Psoas muscle (tissue), 8 donors: ENCODE results near the gene MEMO1. TPM values are rescaled to one million over a fixed set of nuclear protein-coding genes. Genes with fewer than 3 reads are reported as not detected.

Source experiments
- ATAC-seq, 4 donors: fragments of 200-7000 bp; cut with Tn5 transposase; one replicate each; pipeline ENCODE4 v1.9.1; 2020; ENCODE audit warnings: moderate library complexity in 3 of 4, mild to moderate bottlenecking in 2 of 4
- DNase-seq, 2 donors: peaks; one replicate each; pipeline ENCODE4 v3.0.0-alpha.2; 2020
- H3K27ac ChIP-seq: fragments of 200-600 bp; one replicate; pipeline ENCODE4 v1.8.0; 2022
- H3K27me3 ChIP-seq, 3 donors: fragments of 200-600 bp in 1 of 3; one replicate each; pipeline versions ENCODE4 v1.6.1 to v1.8.0; 2013 to 2022; ENCODE audit warnings: low read length in 2 of 3, mild to moderate bottlenecking in 2 of 3, moderate library complexity in 1 of 3; ENCODE audit not compliant: insufficient read depth in 3 of 3
- H3K36me3 ChIP-seq, 2 donors: fragments of 200-600 bp in 1 of 2; one replicate each; pipeline versions ENCODE4 v1.6.1 to v1.8.0; 2013 to 2022; ENCODE audit warnings: low read depth in 1 of 2, mild to moderate bottlenecking in 1 of 2, moderate library complexity in 1 of 2; ENCODE audit not compliant: insufficient read depth in 1 of 2
- H3K4me1 ChIP-seq: fragments of 200-600 bp; one replicate; pipeline ENCODE4 v1.8.0; 2022
- H3K4me3 ChIP-seq: fragments of 200-600 bp; one replicate; pipeline ENCODE4 v1.8.0; 2022; ENCODE audit warnings: mild to moderate bottlenecking
- H3K9me3 ChIP-seq: fragments of 200-600 bp; one replicate; pipeline ENCODE4 v1.8.0; 2022
- WGBS, 3 donors: extraction: QIAGEN DNeasy Blood & Tissue Kit; methylation state at CpG; one replicate each; pipeline versions ENCODE4 v1.1.6 to v1.1.7; 2013; 5-methylcytosine and 5-hydroxymethylcytosine counted together
- intact Hi-C, 2 donors: fragments of 100-400 bp; cut with DNase I; formaldehyde crosslinking; loops; one replicate each; pipeline versions ENCODE4 v1.11.0 to v1.14.2; 2022
- polyA plus RNA-seq, 3 donors: library from polyadenylated mRNA; stranded (reverse); fragments of 200-250 nt; gene quantifications; one replicate each; pipeline ENCODE4 v1.2.3, GENCODE V29; 2013
- total RNA-seq, 4 donors: library from RNA; stranded (reverse); fragmentation: NEBNext Ultra II Directional in 2 of 4; extraction: Animal tissue kit (Norgen Biotek cat#: 25700) in 2 of 4; gene quantifications; one replicate each; pipeline versions ENCODE4 v1.2.1 to v1.2.4, GENCODE V29; 2021 to 2023
- TF ChIP-seq, protein P1 (sequence below): fragments of 200-600 bp; IDR thresholded peaks from one replicate; pipeline ENCODE4 v1.8.0; 2022; ENCODE audit warnings: antibody characterized with exemption
- donor health status: healthy with polysubstance abuse.
- donor health status: DM: no; HTN: no; CAD: no; lungs with moderate emphysema.
- donor health status: Bipolar disorder and iron deficiency.
- donor health status: healthy.
- donor health status: DM: yes; HTN: yes; CAD: no.
- donor health status: DM: no; HTN: no; CAD: no.
- donor health status: DM: no; HTN: no; CAD: no.
- donor health status: DM: yes; HTN: yes; CAD: no.

Gene MEMO1
- total and polyA plus RNA-seq, 7 donors, result 40.0 to 86.8 (median 56.0) TPM

GRCh38 chr2:31937741-31938140 is 73.1 kb downstream of the MEMO1 start:
- intact Hi-C loops, result no loop called here
- no peak for DNase-seq
- WGBS, 3 donors, result 94 to 96% (median 95%) methylated on average over 3 of the region's 3 CpGs
- TF ChIP-seq, protein P1, sequence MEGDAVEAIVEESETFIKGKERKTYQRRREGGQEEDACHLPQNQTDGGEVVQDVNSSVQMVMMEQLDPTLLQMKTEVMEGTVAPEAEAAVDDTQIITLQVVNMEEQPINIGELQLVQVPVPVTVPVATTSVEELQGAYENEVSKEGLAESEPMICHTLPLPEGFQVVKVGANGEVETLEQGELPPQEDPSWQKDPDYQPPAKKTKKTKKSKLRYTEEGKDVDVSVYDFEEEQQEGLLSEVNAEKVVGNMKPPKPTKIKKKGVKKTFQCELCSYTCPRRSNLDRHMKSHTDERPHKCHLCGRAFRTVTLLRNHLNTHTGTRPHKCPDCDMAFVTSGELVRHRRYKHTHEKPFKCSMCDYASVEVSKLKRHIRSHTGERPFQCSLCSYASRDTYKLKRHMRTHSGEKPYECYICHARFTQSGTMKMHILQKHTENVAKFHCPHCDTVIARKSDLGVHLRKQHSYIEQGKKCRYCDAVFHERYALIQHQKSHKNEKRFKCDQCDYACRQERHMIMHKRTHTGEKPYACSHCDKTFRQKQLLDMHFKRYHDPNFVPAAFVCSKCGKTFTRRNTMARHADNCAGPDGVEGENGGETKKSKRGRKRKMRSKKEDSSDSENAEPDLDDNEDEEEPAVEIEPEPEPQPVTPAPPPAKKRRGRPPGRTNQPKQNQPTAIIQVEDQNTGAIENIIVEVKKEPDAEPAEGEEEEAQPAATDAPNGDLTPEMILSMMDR, result no peak
- H3K27me3 ChIP-seq, result no peaks in the 10 kb centered on the region
- ATAC-seq, result no peak
- H3K36me3 ChIP-seq, result peaks cover 2 to 7% of the 10 kb centered on the region in 2 donors
- H3K4me1 ChIP-seq, result no peaks in the 10 kb centered on the region
- H3K27ac ChIP-seq, result no peak overlapping the region
- no peaks in the 10 kb centered on the region for H3K9me3 ChIP-seq
- no peak overlapping the region for H3K4me3 ChIP-seq

- ATAC-seq (no peak), DNase-seq (no peak)
- no peaks in the 10 kb centered on the region for H3K27me3 ChIP-seq
- H3K9me3 ChIP-seq, result no peaks in the 10 kb centered on the region
- TF ChIP-seq, protein P1, result no peak
- no peak overlapping the region for H3K27ac ChIP-seq
- intact Hi-C loops, result no loop called here
- WGBS, 3 donors, result 86 to 87% (median 86%) methylated on average over 4 of the region's 4 CpGs
- no peak overlapping the region for H3K4me3 ChIP-seq
- H3K36me3 ChIP-seq, result peaks cover 0 to 2% of the 10 kb centered on the region in 2 donors
- H3K4me1 ChIP-seq, result no peaks in the 10 kb centered on the region
Measured at GRCh38 chr2:31935370-31935769, 75.4 kb downstream of the MEMO1 start.

DNA sequence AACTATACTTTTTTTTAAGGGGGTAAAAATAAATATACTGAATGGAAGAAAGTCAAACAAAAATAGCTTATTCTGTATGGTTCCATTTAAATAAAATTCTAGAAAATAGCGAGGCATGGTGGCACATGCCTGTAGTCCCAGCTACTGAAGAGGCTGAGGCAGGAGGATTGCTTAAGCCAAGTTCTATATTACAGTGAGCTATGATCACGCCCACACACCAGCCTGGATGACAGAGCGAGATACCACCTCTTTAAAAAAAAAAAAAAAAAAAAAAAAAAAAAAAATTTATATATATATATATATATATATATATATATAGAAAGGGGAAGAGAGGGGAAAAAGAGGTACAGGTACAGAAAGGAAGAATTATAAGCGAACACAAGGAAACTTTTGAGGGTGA is 77.7 kb downstream of the MEMO1 start:
- DNase-seq (no peak), ATAC-seq (no peak)
- H3K4me1 ChIP-seq, result no peaks in the 10 kb centered on the region
- peaks cover 0 to 12% of the 10 kb centered on the region in 2 donors for H3K36me3 ChIP-seq
- intact Hi-C loops, result no loop called here
- no peak overlapping the region for H3K27ac ChIP-seq
- TF ChIP-seq, protein P1, result no peak
- no peaks in the 10 kb centered on the region for H3K9me3 ChIP-seq
- WGBS, 3 donors, result 96 to 98% (median 97%) methylated on average over 4 of the region's 4 CpGs
- H3K4me3 ChIP-seq, result no peak overlapping the region
- no peaks in the 10 kb centered on the region for H3K27me3 ChIP-seq

DNA sequence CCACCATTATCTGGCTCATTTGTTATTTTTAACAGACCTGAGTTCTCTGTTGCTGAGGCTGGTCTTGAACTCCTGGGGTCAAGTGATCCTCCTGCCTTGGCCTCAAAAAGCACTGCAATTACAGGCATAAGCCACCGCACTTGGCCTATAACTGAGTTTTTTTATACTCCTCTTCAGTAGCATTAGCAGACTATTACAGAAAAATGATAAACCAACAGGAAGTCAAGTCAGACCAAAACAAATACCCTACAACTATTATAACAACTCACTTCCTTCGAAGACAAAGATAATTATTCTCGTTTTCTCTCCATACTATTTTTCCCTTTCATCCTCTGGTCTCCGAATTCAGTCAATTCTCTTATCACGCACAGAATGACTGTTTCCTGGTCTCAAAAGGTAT is 78.2 kb downstream of the MEMO1 start:
- no peaks in the 10 kb centered on the region for H3K4me1 ChIP-seq
- H3K27ac ChIP-seq, result no peak overlapping the region
- no peak overlapping the region for H3K4me3 ChIP-seq
- no peak for DNase-seq
- intact Hi-C loops, result no loop called here
- peaks cover 0 to 12% of the 10 kb centered on the region in 2 donors for H3K36me3 ChIP-seq
- TF ChIP-seq, protein P1, result no peak
- no peaks in the 10 kb centered on the region for H3K9me3 ChIP-seq
- WGBS, 3 donors, result 95 to 96% (median 95%) methylated on average over 5 of the region's 5 CpGs
- ATAC-seq, result no peak
- no peaks in the 10 kb centered on the region for H3K27me3 ChIP-seq

GRCh38 chr2:31931916-31932315 is 78.9 kb downstream of the MEMO1 start:
- intact Hi-C loops, result no loop called here
- no peaks in the 10 kb centered on the region for H3K27me3 ChIP-seq
- no peaks in the 10 kb centered on the region for H3K4me1 ChIP-seq
- no peak overlapping the region for H3K4me3 ChIP-seq
- DNase-seq (no peak), ATAC-seq (no peak)
- no peak overlapping the region for H3K27ac ChIP-seq
- 96 to 97% (median 96%) methylated on average over 4 of the region's 4 CpGs for WGBS, 3 donors
- H3K9me3 ChIP-seq, result no peaks in the 10 kb centered on the region
- peaks cover 0 to 12% of the 10 kb centered on the region in 2 donors for H3K36me3 ChIP-seq
- TF ChIP-seq, protein P1, result no peak
